GM21723 (cell line): ENCODE measurements around the gene KLK1.
"Not testable (repeated sequence)": the region's sequence is repeated elsewhere in the genome, so short reads cannot be mapped to it uniquely, and the experiment has no call there.

Experiments used
- ATAC-seq: cut with Tn5 transposase; IDR thresholded peaks from one replicate; pipeline ENCODE4 v1.9.1; 2021; ENCODE audit warnings: mild to moderate bottlenecking, moderate library complexity; ENCODE audit not compliant: unreplicated experiment

KLK1 gene

GRCh38 chr19:50770164-50770563 is 53.4 kb downstream of the KLK1 start, which contains the start of gene GPR32:
Gene GPR32 (plus strand): TSS chr19:50770464. CDS start chr19:50770601, 137 bp downstream.
- ATAC-seq = not testable (repeated sequence)
